Breast epithelium (tissue), 3 donors: ENCODE measurements around the gene C6orf47.

Source experiments
- CTCF ChIP-seq, 3 donors: fragments of 450-650 bp; IDR thresholded peaks; one replicate each; pipeline ENCODE4 v1.5.1; 2016 to 2017; ENCODE audit warnings: antibody characterized with exemption in 3 of 3, mild to moderate bottlenecking in 3 of 3, moderate library complexity in 3 of 3
- POLR2A ChIP-seq: fragments of 450-650 bp; IDR thresholded peaks from one replicate; pipeline ENCODE4 v1.6.1; 2016; ENCODE audit warnings: antibody characterized with exemption, mild to moderate bottlenecking, moderate library complexity
- POLR2AphosphoS5 ChIP-seq, 3 donors: sonication (generic); formaldehyde crosslinking; IDR thresholded peaks; one replicate each; pipeline ENCODE4 v1.6.1; 2017; ENCODE audit warnings: antibody characterized with exemption in 3 of 3

- TF ChIP-seq CTCF (IDR thresholded peaks at IDR 0.05) (no peak), POLR2A (no peak), POLR2AphosphoS5 (IDR thresholded peaks at IDR 0.05) (no peak)
Observed at GRCh38 chr6:31708224-31708623, 47.6 kb upstream of the C6orf47 start.
